ENCODE results near the gene ADAM30.
"Not testable (repeated sequence)": the region's sequence is repeated elsewhere in the genome, so short reads cannot be mapped to it uniquely, and the experiment has no call there.

The ADAM30 gene

DNA sequence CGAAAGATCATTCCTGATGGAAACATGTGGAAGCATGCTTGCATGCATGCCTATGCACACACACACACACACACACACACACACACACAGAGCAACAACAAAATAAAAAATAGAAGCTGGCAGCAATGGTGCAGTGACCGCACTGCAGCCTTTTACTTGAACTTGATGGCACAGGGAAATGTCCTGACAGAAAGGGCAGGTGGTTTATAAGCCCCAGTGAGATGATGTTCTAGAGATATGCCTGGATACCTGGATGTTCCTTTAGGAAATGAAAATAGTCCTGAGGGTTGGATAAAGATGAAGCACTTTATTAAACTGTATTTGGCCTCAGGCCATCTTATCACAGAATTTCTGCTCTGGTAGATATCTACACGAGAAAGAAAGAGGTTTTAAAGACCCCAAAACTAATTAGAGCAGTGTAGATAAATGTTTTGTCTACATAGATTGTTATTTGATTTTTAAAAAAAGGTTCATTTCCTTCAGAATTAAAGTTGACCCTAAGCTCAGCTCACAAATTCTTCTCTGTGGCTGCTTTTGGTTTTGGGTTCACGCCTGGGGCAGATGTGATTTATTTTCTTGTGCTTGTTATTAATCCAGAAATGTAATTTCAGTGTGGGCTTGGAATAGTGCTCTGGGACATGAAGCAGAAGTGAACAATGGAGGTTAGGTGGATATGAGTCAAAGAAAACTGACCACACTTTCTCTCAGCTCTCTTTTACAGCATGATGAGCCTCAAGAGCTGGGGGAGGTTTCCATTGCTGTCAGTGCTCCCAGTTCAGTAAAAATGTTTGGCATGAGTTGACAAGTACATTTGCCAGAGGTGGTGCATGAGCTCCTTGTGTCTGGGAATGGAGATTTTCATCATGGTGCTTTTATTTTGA is 22.9 kb downstream of the ADAM30 start:
- ATAC-seq: no peak

DNA sequence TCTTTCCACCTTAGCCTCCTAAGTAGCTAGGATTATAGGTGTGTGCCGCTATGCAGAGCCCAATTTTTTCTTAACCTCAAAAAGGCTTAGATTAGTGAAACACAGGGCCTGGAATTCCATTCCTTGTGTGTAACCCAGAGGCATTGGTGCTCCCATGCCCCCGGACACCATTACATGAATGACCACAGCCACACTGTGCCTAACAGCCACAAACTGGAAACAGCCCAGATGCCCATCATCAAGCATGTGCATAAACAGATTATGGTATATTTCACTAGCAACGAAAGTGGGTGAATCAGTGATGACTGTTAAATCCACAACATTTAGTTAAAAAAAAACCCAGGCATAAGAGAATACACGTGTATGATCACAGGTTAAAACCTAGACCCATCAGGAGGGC is 24.4 kb downstream of the ADAM30 start:
- no peak for ATAC-seq

DNA sequence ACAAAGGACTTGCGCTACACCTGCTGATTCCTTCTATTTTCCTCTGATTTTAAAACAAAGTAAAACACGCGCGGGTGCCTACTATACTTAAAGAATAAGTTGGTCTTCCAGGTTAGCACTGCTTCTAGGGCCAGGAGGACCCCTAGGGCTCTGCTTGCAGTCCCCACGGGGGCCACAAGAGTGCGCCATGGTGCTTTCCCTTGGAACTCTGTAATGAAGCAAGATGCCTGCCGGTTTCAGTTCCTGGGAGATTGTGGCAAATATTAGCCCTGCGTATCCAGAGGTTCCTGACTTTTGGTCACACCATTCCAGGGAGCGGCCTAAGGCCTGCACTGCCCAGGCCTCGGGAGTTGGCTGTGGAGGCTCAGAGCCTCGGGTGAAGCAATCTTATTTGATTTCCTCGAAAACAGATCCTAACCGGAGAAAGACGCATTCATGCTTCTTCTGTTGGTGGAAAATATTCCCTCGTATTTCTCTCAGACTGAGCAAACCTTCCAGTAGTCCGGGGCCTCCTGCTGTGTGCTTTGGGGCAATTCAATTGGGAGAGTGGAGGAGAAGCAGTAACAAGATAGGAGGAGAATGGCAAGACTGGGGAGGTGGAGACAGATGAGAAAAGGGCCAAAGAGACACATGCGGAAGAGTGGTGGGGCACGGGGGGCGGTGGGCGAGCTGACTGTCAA is 25.3 kb downstream of the ADAM30 start:
- ATAC-seq: no peak

DNA sequence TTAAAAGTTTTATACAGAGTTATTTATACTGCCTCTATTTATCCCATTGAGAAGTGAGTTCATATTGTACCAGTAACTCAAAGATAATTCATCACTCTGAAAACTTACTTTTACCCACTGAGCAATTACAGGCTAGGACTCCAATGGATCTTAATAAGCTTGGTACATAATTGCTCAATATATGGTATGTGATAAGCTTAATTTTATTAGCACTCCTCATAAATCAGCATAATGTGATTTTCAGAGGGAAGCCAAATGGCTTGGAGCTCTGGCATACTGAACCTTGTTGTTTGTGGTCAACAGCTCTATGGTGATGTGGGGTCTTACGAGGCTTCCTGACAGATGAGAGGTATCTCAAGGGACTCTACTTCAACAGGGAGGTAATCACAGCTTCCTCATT is 26.3 kb downstream of the ADAM30 start:
- ATAC-seq: no peak

DNA sequence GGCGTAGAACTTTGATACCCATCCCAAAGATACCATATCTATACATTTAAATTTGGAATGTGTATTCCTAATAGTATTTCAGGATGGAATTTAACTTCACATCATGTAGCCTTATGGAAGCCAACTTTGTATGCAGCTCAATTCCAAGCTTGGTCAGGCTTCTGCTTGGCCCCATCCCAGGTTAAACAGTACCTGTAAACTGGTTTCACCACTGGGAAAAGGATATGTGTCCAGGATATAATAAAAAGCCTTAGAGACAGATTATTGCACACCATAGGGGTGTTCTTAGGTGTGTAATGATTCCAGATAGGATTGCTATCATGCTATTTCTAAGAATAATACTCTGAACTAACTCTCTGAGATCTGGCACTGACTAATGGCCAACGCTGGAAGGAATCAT is 28.1 kb downstream of the ADAM30 start:
- ATAC-seq: no peak

DNA sequence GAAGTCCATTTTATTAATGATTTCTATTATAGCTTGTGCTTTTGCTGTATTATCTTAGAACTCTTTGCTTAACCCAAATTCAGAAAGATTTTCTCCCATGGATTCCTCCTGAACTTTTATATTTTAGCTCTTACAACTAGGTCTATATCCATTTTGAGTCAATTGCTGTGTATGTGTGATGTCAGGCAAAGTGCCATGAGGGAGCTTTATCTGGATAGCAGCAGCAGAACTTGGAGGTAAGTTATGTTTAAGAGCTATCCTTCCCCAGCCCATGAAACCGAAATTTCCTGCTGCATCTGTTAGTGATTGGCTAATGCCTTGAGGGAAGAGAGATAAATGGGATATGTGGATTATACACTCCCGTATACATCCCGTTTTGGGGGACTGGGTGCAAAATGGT is 29.9 kb downstream of the ADAM30 start:
- no peak for ATAC-seq

DNA sequence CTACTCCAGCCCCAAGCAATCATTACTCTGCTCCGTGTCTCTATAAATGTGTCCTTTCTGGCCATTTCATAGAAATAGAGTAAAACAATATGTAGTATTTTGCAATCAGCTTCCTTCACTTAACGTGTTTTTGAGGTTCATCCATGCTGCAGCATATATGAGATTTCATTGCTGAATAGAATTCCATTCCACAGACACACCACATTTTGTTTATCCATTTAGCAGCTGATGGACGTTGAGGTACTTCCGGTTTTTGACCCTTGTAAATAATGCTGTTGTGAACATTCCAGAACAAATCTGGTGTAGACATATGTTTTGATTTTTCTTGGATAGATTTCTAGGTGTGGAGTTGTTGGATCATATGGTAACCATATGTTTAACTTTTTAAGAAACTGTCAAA is 30.7 kb downstream of the ADAM30 start:
- no peak for ATAC-seq

DNA sequence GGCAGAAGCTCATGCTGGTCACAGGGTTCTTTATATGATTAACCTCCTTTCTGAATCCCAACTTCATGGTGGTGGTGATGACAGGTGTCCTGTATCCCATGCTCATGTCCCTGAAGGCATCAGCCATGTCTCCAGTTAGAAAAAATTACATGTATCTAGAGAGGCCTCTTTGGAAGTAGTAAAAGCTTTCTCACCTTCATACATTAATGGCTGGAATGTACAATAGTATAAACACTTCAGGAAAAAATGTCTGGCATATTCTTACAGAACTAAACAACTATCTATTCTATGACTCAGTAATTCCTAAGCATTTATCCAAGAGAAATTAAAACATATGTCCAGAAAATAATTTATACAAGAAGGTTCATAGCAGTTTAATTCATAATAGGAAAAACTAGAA is 34.0 kb downstream of the ADAM30 start:
- no peak for ATAC-seq

DNA sequence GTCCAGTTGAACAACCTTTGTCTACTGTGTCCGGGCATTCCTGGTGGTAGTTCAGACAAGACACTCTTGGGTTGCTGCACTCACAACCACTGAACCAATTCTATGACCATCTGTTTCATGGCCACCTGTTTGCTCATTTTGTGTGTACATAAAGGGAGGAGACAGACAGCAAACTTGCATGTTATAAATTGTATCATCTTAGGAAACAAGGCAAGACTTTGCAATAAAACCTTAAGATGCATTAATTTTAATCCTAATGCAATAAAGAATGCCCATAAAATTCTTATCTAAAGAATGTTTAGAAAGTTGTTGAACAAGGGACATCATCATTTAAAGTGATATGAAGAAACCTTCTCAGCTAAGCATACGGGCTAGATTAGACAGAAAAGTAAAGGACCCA is 34.8 kb downstream of the ADAM30 start:
- ATAC-seq: no peak

DNA sequence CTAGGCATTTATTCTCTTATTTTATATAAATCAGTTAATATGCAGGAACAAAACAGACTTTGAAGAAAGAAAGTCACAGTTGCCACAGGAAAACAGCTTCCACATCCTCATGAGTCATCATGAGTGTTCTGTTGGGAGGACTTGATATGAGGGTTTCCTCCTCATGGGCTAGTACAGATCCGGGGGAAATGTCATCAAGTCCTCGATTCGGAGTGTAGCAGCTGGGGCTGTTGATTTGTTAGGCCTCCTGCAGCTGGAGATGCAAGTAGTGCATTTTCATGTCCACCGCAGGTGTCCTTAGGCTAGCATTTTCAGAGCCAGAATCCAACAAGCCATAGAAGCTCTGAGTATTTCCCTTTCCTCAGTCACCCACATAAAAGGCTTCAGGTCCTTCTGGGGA is 36.7 kb downstream of the ADAM30 start:
- ATAC-seq: no peak

DNA sequence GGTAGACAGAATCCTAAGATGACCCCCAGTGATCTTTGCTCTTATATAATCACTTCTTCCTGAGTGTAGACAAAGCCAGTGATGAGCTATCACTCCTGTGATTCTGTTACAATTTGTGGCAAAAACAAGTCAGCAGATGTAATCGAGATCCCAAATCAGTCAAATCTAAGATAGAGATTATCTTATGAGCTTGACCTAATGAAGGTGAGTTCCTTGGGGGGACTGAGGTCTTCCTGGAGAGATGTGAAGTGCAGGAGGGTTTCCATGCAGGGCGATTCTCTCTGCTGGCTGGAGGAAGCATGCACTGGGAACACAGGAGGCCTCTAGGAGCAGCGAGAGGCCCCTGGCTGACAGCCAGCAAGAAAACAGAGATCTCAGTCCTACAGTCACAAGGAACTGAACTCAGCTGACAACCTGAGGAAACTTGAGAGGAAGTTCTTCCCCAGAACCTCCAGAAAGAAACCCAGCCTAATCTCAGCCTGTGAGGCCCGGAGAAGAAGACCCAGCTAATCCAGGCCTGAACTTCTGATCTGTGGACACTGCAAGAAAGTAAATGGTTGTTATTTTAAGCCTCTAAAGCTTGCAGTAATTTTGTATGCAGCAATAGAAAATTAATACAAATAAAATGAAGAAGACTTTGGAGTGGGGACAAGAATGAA is 37.6 kb downstream of the ADAM30 start:
- not testable (repeated sequence) for ATAC-seq

DNA sequence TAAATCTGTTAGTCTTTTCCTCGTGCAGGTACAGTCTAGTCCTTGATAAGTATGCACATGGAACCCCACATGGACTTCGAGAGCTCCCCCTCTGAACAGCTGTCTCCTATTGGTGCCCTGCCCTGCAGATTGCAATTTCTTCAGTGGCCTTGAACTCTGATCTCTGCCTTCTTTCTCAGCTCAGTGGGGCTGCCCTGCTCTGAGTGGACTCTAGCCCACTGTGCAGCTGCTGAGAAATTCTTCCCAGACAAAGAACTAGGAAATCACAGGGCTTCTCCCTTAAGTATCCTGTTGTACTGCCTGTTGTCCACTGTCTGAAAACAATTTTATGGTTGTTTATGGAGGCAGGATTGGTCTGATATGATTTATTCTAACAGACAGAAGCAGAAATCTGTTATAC is 38.2 kb downstream of the ADAM30 start:
- ATAC-seq: no peak

DNA sequence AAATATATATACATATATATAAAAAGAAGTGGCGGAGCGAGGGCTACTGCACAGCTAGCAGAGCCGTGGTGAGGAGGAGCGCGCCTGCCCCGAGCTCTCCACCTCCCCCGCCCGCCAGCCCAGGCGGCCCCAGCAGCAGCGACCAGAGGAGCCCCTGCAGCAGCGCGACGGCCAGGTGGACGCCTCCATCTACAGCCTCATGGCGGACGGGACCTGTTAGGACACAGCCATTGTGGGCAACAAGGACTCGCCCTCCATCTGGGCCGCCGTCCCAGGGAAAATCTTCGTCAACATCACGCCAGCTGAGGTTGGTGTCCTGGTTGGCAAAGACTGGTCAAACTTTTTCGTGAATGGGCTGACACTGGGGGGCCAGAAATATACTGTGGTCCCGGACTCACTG is 43.2 kb downstream of the ADAM30 start:
- no peak for ATAC-seq

DNA sequence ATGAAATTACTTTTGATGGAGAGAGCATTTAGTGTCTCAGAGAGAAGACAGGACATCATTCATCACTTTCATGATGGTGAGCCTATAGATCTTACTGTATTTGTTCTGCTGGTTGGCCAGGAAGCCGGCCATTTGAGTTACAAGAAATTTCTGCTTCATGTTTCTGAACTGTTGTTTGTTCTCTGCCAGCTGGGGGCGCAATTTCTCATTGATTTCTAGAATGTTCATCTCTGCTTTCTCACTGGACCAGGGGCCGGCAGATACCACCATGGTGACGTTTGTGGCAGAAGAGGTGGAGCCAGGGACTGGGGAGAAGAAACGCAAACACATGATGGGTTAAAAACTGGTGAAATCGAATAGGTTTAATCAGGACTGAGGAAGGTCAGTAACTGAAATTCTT is 52.1 kb downstream of the ADAM30 start:
- not testable (repeated sequence) for ATAC-seq
